ENCODE data around the gene BCAS3.
"Not testable (repeated sequence)": the region's sequence is repeated elsewhere in the genome, so short reads cannot be mapped to it uniquely, and the experiment has no call there.

BCAS3 gene

GRCh38 chr17:60809421-60809820, 131.8 kb downstream of the BCAS3 start:
- H3K4me1 Mint-ChIP-seq = no peaks in the 10 kb centered on the region
- peaks cover 34% of the 10 kb centered on the region for H3K9me3 Mint-ChIP-seq
- no peaks in the 10 kb centered on the region for H3K27me3 Mint-ChIP-seq (ENCODE audit: low read depth, poor library complexity)

GRCh38 chr17:60814941-60815340, 137.3 kb downstream of the BCAS3 start:
- not testable (repeated sequence) for DNase-seq; H3K27me3 Mint-ChIP-seq (ENCODE audit: low read depth, poor library complexity); H3K4me3 Mint-ChIP-seq; H3K4me1 Mint-ChIP-seq; H3K27ac Mint-ChIP-seq
- H3K36me3 Mint-ChIP-seq (ENCODE audit: low read depth) = peaks cover 23% of the 10 kb centered on the region
- H3K9me3 Mint-ChIP-seq = peaks cover 34% of the 10 kb centered on the region

More at GRCh38 chr17:60809421-60809820, 131.8 kb downstream of the BCAS3 start:
- Mint-ChIP-seq H3K27ac (no peak overlapping the region), H3K36me3 (ENCODE audit: low read depth) (peaks cover 23% of the 10 kb centered on the region), H3K4me3 (no peak overlapping the region)
- no peak for TF ChIP-seq CTCF (IDR thresholded peaks at IDR 0.05)
- DNase-seq = no peak

GRCh38 chr17:60817192-60817591, 139.5 kb downstream of the BCAS3 start:
- H3K27ac Mint-ChIP-seq = no peak overlapping the region
- no peak for TF ChIP-seq CTCF (IDR thresholded peaks at IDR 0.05)
- no peak overlapping the region for H3K4me3 Mint-ChIP-seq
- H3K4me1 Mint-ChIP-seq = no peaks in the 10 kb centered on the region
- H3K36me3 Mint-ChIP-seq (ENCODE audit: low read depth) = peaks cover 3% of the 10 kb centered on the region
- no peak for DNase-seq
- H3K27me3 Mint-ChIP-seq (ENCODE audit: low read depth, poor library complexity) = peaks cover 3% of the 10 kb centered on the region
- peaks cover 18% of the 10 kb centered on the region for H3K9me3 Mint-ChIP-seq

- no peak for TF ChIP-seq CTCF (IDR thresholded peaks at IDR 0.05)
- Mint-ChIP-seq H3K27me3 (ENCODE audit: low read depth, poor library complexity) (peaks cover 3% of the 10 kb centered on the region), H3K36me3 (ENCODE audit: low read depth) (no peaks in the 10 kb centered on the region), H3K9me3 (no peaks in the 10 kb centered on the region), H3K27ac (no peak overlapping the region), H3K4me1 (no peaks in the 10 kb centered on the region), H3K4me3 (no peak overlapping the region)
- no peak for DNase-seq
Observed at GRCh38 chr17:60819447-60820130, 141.9 kb downstream of the BCAS3 start.

GRCh38 chr17:60823515-60823914, 145.9 kb downstream of the BCAS3 start:
- Mint-ChIP-seq H3K27me3 (ENCODE audit: low read depth, poor library complexity) (peaks cover 3% of the 10 kb centered on the region), H3K36me3 (ENCODE audit: low read depth) (no peaks in the 10 kb centered on the region), H3K4me1 (no peaks in the 10 kb centered on the region), H3K4me3 (no peak overlapping the region), H3K9me3 (no peaks in the 10 kb centered on the region), H3K27ac (no peak overlapping the region)
- DNase-seq = no peak
- TF ChIP-seq CTCF (IDR thresholded peaks at IDR 0.05) = no peak

GRCh38 chr17:60825351-60825750, 147.7 kb downstream of the BCAS3 start:
- no peak for DNase-seq
- H3K27me3 Mint-ChIP-seq (ENCODE audit: low read depth, poor library complexity) = peaks cover under 1% of the 10 kb centered on the region
- no peaks in the 10 kb centered on the region for H3K36me3 Mint-ChIP-seq (ENCODE audit: low read depth)
- no peaks in the 10 kb centered on the region for H3K4me1 Mint-ChIP-seq
- no peak for TF ChIP-seq CTCF (IDR thresholded peaks at IDR 0.05)
- no peaks in the 10 kb centered on the region for H3K9me3 Mint-ChIP-seq
- no peak overlapping the region for H3K27ac Mint-ChIP-seq
- no peak overlapping the region for H3K4me3 Mint-ChIP-seq

All from nephron progenitor cell (in vitro differentiated cells).